Measurements from ENCODE around the gene TBX3. TPM values are rescaled to one million over a fixed set of nuclear protein-coding genes. Genes with fewer than 3 reads are reported as not detected.

Gene TBX3
- polyA plus RNA-seq, 2 of the 4 experiments (the other 2 are of a cell fraction), result 22.8 to 28.0 TPM

DNA sequence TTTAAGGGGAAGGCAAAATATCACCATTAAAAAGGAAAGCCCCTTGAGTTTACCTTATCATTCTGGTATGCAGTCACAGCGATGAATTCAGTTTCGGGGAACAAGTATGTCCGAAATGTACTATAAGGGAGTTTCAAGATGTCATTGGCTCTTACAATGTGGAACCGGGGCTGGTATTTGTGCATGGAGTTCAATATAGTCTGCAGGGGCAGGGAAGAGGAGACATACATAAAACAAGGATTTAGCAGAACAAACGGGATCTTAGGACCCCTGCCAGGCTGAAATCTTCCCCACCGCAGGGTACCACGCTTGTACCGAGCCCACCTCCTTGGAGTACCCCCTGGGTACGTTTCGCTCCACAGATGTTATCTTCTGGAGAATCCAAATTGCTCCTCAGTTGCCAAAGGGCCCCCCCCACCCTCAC lies 4.5 kb downstream of the TBX3 start:
- CTCF ChIA-PET, result interaction anchor here (1.2 kb wide), 1 partner anchor 1073 kb away, joined by 3 read pairs; no protein-coding TSS in a partner anchor
- TF ChIP-seq CHD4 (IDR thresholded peaks at IDR 0.05; ENCODE audit: borderline replicate concordance), result no peak
- TF ChIP-seq ZFP36 (IDR thresholded peaks at IDR 0.05; ENCODE audit: borderline replicate concordance, partially characterized antibody), result no peak
- no peak for TF ChIP-seq FOSB (CRISPR knock-in tag; IDR thresholded peaks at IDR 0.05)
- TF ChIP-seq EHMT2 (IDR thresholded peaks at IDR 0.05; ENCODE audit: low read depth), result no peak
- no peak for TF ChIP-seq JUN (IDR thresholded peaks at IDR 0.05)
- no peak for TF ChIP-seq BHLHE40 (IDR thresholded peaks at IDR 0.05; ENCODE audit: low read depth, low read length)
- no peak for TF ChIP-seq MAFK (IDR thresholded peaks at IDR 0.05; ENCODE audit: partially characterized antibody)
- no peak for TF ChIP-seq CHD2 (IDR thresholded peaks at IDR 0.05; ENCODE audit: low read length, partially characterized antibody)
- TF ChIP-seq, protein P1, sequence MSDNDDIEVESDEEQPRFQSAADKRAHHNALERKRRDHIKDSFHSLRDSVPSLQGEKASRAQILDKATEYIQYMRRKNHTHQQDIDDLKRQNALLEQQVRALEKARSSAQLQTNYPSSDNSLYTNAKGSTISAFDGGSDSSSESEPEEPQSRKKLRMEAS (IDR thresholded peaks at IDR 0.05), result no peak
- H3K4me3 ChIP-seq, result no peak overlapping the region
- no peak overlapping the region for H3K27ac ChIP-seq
- H3K4me2 ChIP-seq, result peak overlapping the region; percentile 84
- FAIRE-seq (no peak), DNase-seq (ENCODE audit: low read depth in 1 of 2, low spot score in 1 of 2) (no peak), ATAC-seq (no peak)
- 83% methylated on average over 10 of the region's 10 CpGs for WGBS (ENCODE audit: missing lambda C conversion rate)
- POLR2A ChIA-PET, result no interaction called here
- no peaks in the 10 kb centered on the region for H3K9me3 ChIP-seq
- H3K4me1 ChIP-seq, result peaks cover 13% of the 10 kb centered on the region; the same call in 1 of the 3 replicates

DNA sequence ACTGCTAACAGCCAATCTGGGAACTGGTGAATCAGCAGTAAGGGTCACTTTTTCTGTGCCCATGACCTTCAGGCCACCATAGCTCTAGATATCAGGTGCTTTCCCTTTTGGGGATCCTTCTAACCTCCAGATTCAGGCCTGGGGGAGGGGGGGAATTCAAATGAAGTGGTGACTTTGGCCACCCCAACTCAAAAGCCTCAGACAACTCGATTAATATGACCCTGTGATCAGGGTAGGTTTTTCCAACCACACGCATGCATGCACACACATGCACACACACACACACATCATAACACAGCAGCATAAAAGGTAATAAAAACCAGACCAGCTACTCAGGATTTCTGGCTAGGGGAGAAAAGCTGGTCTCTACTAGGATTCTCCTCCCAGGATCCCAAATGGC lies 5.3 kb downstream of the TBX3 start:
- WGBS (ENCODE audit: missing lambda C conversion rate), result 65% methylated on average over 2 of the region's 2 CpGs

More for the DNA sequence above, 5.3 kb downstream of the TBX3 start:
- Histone ChIP-seq H3K27ac (no peak overlapping the region), H3K4me1 (peaks cover 13% of the 10 kb centered on the region; the same call in 1 of the 3 replicates), H3K4me2 (peak overlapping the region; percentile 84), H3K9me3 (no peaks in the 10 kb centered on the region), H3K4me3 (no peak overlapping the region)
- FAIRE-seq (no peak), DNase-seq (ENCODE audit: low read depth in 1 of 2, low spot score in 1 of 2) (no peak), ATAC-seq (no peak)
- CTCF ChIA-PET, result interaction anchor here (0.6 to 1.2 kb wide), 2 partner anchors 719 to 1074 kb away, joined by 3 read pairs; no protein-coding TSS in a partner anchor
- TF ChIP-seq CHD2 (IDR thresholded peaks at IDR 0.05; ENCODE audit: low read length, partially characterized antibody) (no peak), JUN (IDR thresholded peaks at IDR 0.05) (no peak), PHF8 (IDR thresholded peaks at IDR 0.05; ENCODE audit: borderline replicate concordance, low read depth) (no peak), ZSCAN20 (CRISPR knock-in tag; IDR thresholded peaks at IDR 0.05) (no peak), HOXB5 (CRISPR knock-in tag; IDR thresholded peaks at IDR 0.05) (no peak), RAD21 (conservative IDR thresholded peaks at IDR 0.05 in 1 of 2, IDR thresholded peaks at IDR 0.05 in 1 of 2) (no peak), RNF2 (IDR thresholded peaks at IDR 0.05; ENCODE audit: borderline replicate concordance, low read depth) (no peak), JUNB (IDR thresholded peaks at IDR 0.05) (no peak), BCL3 (IDR thresholded peaks at IDR 0.05) (no peak), GATA3 (IDR thresholded peaks at IDR 0.05; ENCODE audit: borderline replicate concordance) (no peak), POLR2AphosphoS2 (conservative IDR thresholded peaks at IDR 0.05; ENCODE audit: low read length) (no peak), CBX8 (IDR thresholded peaks at IDR 0.05) (no peak), FOXS1 (CRISPR knock-in tag; IDR thresholded peaks at IDR 0.05) (no peak), MYC (IDR thresholded peaks at IDR 0.05; ENCODE audit: borderline replicate concordance, low read length) (no peak), ZNF302 (CRISPR knock-in tag; IDR thresholded peaks at IDR 0.05) (no peak)
- TF ChIP-seq, protein P2, sequence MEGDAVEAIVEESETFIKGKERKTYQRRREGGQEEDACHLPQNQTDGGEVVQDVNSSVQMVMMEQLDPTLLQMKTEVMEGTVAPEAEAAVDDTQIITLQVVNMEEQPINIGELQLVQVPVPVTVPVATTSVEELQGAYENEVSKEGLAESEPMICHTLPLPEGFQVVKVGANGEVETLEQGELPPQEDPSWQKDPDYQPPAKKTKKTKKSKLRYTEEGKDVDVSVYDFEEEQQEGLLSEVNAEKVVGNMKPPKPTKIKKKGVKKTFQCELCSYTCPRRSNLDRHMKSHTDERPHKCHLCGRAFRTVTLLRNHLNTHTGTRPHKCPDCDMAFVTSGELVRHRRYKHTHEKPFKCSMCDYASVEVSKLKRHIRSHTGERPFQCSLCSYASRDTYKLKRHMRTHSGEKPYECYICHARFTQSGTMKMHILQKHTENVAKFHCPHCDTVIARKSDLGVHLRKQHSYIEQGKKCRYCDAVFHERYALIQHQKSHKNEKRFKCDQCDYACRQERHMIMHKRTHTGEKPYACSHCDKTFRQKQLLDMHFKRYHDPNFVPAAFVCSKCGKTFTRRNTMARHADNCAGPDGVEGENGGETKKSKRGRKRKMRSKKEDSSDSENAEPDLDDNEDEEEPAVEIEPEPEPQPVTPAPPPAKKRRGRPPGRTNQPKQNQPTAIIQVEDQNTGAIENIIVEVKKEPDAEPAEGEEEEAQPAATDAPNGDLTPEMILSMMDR (IDR thresholded peaks at IDR 0.05), result no peak
- TF ChIP-seq, protein P3, sequence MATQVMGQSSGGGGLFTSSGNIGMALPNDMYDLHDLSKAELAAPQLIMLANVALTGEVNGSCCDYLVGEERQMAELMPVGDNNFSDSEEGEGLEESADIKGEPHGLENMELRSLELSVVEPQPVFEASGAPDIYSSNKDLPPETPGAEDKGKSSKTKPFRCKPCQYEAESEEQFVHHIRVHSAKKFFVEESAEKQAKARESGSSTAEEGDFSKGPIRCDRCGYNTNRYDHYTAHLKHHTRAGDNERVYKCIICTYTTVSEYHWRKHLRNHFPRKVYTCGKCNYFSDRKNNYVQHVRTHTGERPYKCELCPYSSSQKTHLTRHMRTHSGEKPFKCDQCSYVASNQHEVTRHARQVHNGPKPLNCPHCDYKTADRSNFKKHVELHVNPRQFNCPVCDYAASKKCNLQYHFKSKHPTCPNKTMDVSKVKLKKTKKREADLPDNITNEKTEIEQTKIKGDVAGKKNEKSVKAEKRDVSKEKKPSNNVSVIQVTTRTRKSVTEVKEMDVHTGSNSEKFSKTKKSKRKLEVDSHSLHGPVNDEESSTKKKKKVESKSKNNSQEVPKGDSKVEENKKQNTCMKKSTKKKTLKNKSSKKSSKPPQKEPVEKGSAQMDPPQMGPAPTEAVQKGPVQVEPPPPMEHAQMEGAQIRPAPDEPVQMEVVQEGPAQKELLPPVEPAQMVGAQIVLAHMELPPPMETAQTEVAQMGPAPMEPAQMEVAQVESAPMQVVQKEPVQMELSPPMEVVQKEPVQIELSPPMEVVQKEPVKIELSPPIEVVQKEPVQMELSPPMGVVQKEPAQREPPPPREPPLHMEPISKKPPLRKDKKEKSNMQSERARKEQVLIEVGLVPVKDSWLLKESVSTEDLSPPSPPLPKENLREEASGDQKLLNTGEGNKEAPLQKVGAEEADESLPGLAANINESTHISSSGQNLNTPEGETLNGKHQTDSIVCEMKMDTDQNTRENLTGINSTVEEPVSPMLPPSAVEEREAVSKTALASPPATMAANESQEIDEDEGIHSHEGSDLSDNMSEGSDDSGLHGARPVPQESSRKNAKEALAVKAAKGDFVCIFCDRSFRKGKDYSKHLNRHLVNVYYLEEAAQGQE (IDR thresholded peaks at IDR 0.05), result no peak
- POLR2A ChIA-PET, result no interaction called here

All from A549 (cell line).